Measurements from ENCODE around the gene GMPPA.

GMPPA gene

DNA sequence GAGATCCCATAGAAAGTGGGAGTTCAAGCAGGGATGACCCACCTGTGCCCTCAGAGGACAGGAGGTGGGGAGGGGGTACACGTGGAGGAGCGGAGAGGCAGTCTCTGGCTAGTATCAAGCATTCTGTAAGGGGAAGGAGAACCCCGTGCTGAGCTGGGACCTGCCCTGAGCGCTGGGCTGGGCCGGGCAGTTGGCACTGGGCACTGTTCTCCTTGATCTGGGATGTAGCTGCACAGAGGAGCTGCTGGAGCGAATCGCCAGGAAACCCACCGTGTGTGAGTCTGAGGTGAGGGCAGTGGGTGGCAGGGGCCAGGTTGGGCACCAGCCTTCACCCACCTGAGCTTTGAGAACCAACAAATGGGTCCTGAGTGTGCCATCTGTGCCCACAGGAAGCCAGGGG is 19.8 kb upstream of the GMPPA start:
- TF ChIP-seq, protein P1, sequence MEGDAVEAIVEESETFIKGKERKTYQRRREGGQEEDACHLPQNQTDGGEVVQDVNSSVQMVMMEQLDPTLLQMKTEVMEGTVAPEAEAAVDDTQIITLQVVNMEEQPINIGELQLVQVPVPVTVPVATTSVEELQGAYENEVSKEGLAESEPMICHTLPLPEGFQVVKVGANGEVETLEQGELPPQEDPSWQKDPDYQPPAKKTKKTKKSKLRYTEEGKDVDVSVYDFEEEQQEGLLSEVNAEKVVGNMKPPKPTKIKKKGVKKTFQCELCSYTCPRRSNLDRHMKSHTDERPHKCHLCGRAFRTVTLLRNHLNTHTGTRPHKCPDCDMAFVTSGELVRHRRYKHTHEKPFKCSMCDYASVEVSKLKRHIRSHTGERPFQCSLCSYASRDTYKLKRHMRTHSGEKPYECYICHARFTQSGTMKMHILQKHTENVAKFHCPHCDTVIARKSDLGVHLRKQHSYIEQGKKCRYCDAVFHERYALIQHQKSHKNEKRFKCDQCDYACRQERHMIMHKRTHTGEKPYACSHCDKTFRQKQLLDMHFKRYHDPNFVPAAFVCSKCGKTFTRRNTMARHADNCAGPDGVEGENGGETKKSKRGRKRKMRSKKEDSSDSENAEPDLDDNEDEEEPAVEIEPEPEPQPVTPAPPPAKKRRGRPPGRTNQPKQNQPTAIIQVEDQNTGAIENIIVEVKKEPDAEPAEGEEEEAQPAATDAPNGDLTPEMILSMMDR (IDR thresholded peaks at IDR 0.05; ENCODE audit: low read depth, low read length, missing control alignments), result no peak
- in situ Hi-C loops (cut with HindIII; ENCODE audit: low sequenced_read_pairs), result no loop called here
- no peak overlapping the region for H3K4me3 ChIP-seq (ENCODE audit: low read depth, low read length)
- DNase-seq (ENCODE audit: low read depth), result no peak

DNA sequence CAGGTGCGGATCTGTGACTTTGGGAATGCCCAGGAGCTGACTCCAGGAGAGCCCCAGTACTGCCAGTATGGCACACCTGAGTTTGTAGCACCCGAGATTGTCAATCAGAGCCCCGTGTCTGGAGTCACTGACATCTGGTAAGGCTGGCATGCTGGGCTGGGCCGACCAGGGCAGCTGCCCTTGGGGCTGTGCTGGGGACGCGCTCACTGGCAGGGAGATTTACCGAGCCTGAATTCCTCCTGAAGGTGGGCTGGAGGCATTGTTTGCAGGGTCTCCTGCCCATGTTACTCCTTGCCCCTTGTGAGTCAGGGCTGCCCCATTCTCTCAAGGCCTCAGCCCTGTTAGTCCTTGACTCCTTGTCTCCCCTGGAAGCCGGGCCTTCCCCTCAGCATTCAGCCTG is 18.7 kb upstream of the GMPPA start:
- TF ChIP-seq, protein P1 (IDR thresholded peaks at IDR 0.05; ENCODE audit: low read depth, low read length, missing control alignments), result no peak
- no peak overlapping the region for H3K4me3 ChIP-seq (ENCODE audit: low read depth, low read length)
- DNase-seq (ENCODE audit: low read depth), result no peak
- in situ Hi-C loops (cut with HindIII; ENCODE audit: low sequenced_read_pairs), result no loop called here

DNA sequence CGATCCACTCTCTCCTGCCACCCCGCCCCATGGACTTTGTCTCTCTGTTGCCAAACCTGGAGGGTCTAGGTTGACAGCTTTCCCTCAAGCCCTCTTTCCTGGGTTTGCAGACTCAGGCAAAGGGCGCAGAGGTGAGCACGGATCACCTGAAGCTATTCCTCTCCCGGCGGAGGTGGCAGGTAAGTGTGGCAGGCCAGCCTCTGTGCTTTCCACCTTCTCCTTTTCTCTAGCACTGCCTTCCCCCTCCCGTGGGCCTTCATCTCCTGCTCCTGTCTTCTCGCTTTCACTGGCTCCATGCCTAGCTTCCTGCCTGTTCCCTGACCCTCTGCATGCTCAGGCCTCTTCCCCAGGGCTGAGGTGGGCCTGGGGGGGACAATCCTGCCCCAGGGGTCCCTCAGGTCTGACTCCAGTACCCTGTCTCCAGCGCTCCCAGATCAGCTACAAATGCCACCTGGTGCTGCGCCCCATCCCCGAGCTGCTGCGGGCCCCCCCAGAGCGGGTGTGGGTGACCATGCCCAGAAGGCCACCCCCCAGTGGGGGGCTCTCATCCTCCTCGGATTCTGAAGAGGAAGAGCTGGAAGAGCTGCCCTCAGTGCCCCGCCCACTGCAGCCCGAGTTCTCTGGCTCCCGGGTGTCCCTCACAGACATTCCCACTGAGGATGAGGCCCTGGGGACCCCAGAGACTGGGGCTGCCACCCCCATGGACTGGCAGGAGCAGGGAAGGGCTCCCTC is 15.9 kb upstream of the GMPPA start:
- in situ Hi-C loops (cut with HindIII; ENCODE audit: low sequenced_read_pairs), result no loop called here
- H3K4me3 ChIP-seq (ENCODE audit: low read depth, low read length), result no peak overlapping the region
- TF ChIP-seq, protein P1 (IDR thresholded peaks at IDR 0.05; ENCODE audit: low read depth, low read length, missing control alignments), result no peak
- no peak for DNase-seq (ENCODE audit: low read depth)

DNA sequence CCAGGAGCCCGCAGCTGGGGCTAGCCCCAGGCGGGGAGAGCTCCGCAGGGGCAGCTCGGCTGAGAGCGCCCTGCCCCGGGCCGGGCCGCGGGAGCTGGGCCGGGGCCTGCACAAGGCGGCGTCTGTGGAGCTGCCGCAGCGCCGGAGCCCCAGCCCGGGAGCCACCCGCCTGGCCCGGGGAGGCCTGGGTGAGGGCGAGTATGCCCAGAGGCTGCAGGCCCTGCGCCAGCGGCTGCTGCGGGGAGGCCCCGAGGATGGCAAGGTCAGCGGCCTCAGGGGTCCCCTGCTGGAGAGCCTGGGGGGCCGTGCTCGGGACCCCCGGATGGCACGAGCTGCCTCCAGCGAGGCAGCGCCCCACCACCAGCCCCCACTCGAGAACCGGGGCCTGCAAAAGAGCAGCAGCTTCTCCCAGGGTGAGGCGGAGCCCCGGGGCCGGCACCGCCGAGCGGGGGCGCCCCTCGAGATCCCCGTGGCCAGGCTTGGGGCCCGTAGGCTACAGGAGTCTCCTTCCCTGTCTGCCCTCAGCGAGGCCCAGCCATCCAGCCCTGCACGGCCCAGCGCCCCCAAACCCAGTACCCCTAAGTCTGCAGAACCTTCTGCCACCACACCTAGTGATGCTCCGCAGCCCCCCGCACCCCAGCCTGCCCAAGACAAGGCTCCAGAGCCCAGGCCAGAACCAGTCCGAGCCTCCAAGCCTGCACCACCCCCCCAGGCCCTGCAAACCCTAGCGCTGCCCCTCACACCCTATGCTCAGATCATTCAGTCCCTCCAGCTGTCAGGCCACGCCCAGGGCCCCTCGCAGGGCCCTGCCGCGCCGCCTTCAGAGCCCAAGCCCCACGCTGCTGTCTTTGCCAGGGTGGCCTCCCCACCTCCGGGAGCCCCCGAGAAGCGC is 15.0 kb upstream of the GMPPA start:
- no peak for DNase-seq (ENCODE audit: low read depth)
- TF ChIP-seq, protein P1 (IDR thresholded peaks at IDR 0.05; ENCODE audit: low read depth, low read length, missing control alignments), result no peak

DNA sequence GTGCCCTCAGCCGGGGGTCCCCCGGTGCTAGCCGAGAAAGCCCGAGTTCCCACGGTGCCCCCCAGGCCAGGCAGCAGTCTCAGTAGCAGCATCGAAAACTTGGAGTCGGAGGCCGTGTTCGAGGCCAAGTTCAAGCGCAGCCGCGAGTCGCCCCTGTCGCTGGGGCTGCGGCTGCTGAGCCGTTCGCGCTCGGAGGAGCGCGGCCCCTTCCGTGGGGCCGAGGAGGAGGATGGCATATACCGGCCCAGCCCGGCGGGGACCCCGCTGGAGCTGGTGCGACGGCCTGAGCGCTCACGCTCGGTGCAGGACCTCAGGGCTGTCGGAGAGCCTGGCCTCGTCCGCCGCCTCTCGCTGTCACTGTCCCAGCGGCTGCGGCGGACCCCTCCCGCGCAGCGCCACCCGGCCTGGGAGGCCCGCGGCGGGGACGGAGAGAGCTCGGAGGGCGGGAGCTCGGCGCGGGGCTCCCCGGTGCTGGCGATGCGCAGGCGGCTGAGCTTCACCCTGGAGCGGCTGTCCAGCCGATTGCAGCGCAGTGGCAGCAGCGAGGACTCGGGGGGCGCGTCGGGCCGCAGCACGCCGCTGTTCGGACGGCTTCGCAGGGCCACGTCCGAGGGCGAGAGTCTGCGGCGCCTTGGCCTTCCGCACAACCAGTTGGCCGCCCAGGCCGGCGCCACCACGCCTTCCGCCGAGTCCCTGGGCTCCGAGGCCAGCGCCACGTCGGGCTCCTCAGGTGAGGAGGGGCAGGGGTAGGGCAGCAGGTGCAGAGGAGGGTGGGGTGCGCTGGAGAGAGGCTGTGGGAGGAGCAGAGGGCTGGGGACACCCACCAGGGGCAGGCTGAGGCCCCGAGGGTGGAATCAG is 14.1 kb upstream of the GMPPA start:
- DNase-seq (ENCODE audit: low read depth), result no peak
- in situ Hi-C loops (cut with HindIII; ENCODE audit: low sequenced_read_pairs), result no loop called here
- TF ChIP-seq, protein P1 (IDR thresholded peaks at IDR 0.05; ENCODE audit: low read depth, low read length, missing control alignments), result no peak
- H3K4me3 ChIP-seq (ENCODE audit: low read depth, low read length), result no peak overlapping the region

More for the DNA sequence above, 15.0 kb upstream of the GMPPA start:
- in situ Hi-C loops (cut with HindIII; ENCODE audit: low sequenced_read_pairs), result no loop called here
- H3K4me3 ChIP-seq (ENCODE audit: low read depth, low read length), result no peak overlapping the region

DNA sequence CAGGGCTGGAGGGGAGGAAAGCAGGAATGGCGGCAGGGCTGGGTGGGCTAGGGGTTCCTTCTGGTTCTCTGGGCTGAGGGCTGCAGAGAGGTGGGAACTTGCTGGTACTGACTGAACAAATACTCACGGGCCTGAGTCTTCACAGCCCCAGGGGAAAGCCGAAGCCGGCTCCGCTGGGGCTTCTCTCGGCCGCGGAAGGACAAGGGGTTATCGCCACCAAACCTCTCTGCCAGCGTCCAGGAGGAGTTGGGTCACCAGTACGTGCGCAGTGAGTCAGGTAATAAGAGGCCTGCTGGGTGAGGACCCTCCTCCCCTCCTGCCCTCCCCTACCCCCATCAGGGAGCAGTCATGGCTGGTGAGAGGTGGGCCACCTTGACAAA is 13.5 kb upstream of the GMPPA start:
- DNase-seq (ENCODE audit: low read depth), result no peak
- in situ Hi-C loops (cut with HindIII; ENCODE audit: low sequenced_read_pairs), result no loop called here

More for the DNA sequence above, 13.5 kb upstream of the GMPPA start:
- H3K4me3 ChIP-seq (ENCODE audit: low read depth, low read length), result no peak overlapping the region
- TF ChIP-seq, protein P1 (IDR thresholded peaks at IDR 0.05; ENCODE audit: low read depth, low read length, missing control alignments), result no peak

Measured in astrocyte of the cerebellum (primary cell).